ENCODE measurements around the gene ZNF816. TPM values are rescaled to one million over a fixed set of nuclear protein-coding genes. Genes with fewer than 3 reads are reported as not detected.

Gene ZNF816
- total and polyA plus RNA-seq, 2 of the 8 experiments (the other 6 are each of a cell fraction or from before 2014, with no cell fraction given): 2.7 to 13.2 TPM

DNA sequence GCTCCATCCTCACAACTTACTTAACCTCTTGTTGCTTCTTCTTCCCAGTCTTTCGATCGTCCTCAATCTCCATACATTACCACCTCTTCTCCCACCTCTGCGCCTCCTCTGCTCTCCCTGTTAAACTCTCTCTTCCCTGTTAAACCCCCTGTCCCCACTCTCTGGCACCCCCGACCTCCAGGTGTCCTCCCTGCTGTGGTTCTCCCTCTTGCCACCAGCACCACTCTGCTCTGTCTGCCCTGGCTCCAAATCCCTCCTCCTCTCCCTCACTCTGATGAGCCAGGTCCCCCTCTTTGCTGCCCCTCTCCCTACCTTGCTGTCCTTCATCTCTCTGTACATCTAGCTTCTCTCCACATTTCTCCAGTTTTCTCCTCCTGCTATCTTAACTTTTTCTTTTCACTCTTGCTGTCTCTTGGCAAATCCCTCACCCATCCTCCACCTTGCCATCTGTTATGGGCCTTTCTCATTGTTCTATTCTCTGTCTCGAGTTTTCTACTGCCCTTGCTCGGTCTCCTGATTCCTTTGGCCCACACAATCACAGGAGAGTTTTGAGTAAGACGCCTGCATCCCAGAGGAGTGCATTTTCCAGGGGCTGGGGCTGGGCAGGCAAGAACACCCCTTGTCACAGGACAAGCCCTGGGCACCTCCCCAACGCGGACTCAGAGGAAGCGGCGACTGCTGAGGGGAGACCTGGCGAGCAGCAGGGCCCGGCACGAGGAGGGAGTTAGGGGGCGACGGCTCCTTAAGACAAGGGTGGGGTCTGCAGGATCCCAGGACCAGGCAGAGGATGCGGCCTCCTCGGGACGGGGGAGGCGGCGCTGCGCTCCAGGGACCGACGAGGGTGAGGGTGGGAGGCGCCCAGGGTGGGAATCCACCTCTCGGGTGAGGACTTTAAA is 29.7 kb upstream of the ZNF816 start:
- Histone ChIP-seq H3K36me3 (ENCODE audit: control insufficient read depth in 2 of 4, insufficient read depth in 4 of 4, low read length in 3 of 4) (no peaks in the 10 kb centered on the region), H4K91ac (replicated peaks; ENCODE audit: insufficient read length, low read length) (no peak overlapping the region), H3K9me3 (ENCODE audit: insufficient read depth in 2 of 2, low read depth in 1 of 2, low read length in 1 of 2) (no peaks in the 10 kb centered on the region; a peak in 1 of 4 replicates), H4K20me1 (replicated peaks in 1 of 2; ENCODE audit: control insufficient read depth in 1 of 2, insufficient read depth in 2 of 2, low read length in 2 of 2) (no peaks in the 10 kb centered on the region), H3K23me2 (ENCODE audit: low read depth, low read length) (peaks cover 9% of the 10 kb centered on the region), H3K9ac (replicated peaks in 1 of 4; ENCODE audit: extremely low read depth in 1 of 4, low read depth in 3 of 4, low read length in 3 of 4) (no peak overlapping the region), H3K27me3 (replicated peaks in 1 of 4; ENCODE audit: control insufficient read depth in 3 of 4, extremely low read depth in 1 of 4, insufficient read depth in 3 of 4, low read length in 3 of 4) (peaks cover 3 to 16% (median 14%) of the 10 kb centered on the region in 4 experiments), H3K79me2 (ENCODE audit: control insufficient read depth in 1 of 2, insufficient read depth in 2 of 2, low read length in 2 of 2) (no peaks in the 10 kb centered on the region), H4K8ac (ENCODE audit: extremely low read depth, insufficient read depth, low read length) (peak overlapping the region; percentile 64; the same call in 1 of the 2 replicates), H3K4ac (replicated peaks; ENCODE audit: insufficient read length, low read depth, low read length) (no peak overlapping the region), H3K23ac (ENCODE audit: insufficient read length) (no peak overlapping the region), H3K18ac (ENCODE audit: extremely low read depth, low read length) (peak overlapping the region; percentile 4; the same call in 1 of the 2 replicates), H3K4me3 (ENCODE audit: extremely low read depth in 1 of 4, insufficient read depth in 2 of 4, low read depth in 3 of 4, low read length in 4 of 4) (peak overlapping the region; percentile 40 to 62 (median 51)), H2BK15ac (ENCODE audit: low read length) (0 out of 2 replicates have a peak overlapping the region, but pooled peaks have one; percentile 29), H2BK120ac (replicated peaks; ENCODE audit: low read depth, low read length) (no peak overlapping the region), H2BK20ac (ENCODE audit: low read length) (no peak overlapping the region), H2AFZ (ENCODE audit: low read length) (no peak overlapping the region), H2AK5ac (ENCODE audit: low read depth, low read length) (peak overlapping the region; percentile 75; the same call in 1 of the 2 replicates), H3K4me1 (replicated peaks in 1 of 4; ENCODE audit: control insufficient read depth in 3 of 4, insufficient read depth in 4 of 4, low read length in 3 of 4) (peaks cover 0 to 7% (median 2%) of the 10 kb centered on the region in 4 experiments; a peak in 2 of 7 replicates), H3K56ac (replicated peaks; ENCODE audit: insufficient read length, low read depth, low read length) (no peak overlapping the region), H3K14ac (ENCODE audit: insufficient read length) (no peak overlapping the region), H4K5ac (ENCODE audit: insufficient read length, low read depth, low read length) (no peak overlapping the region), H3K27ac (ENCODE audit: low read depth, low read length) (no peak overlapping the region), H2BK5ac (ENCODE audit: low read depth, low read length) (no peak overlapping the region), H3K79me1 (ENCODE audit: low read depth, low read length) (no peaks in the 10 kb centered on the region), H2BK12ac (ENCODE audit: low read depth, low read length) (no peak overlapping the region), H3K4me2 (ENCODE audit: insufficient read depth in 1 of 2, low read depth in 2 of 2, low read length in 2 of 2) (peak overlapping the region; percentile 66 to 81)
- FAIRE-seq (no peak), DNase-seq (ENCODE audit: low read depth in 1 of 2, low spot score in 2 of 2) (peak in 1 of 2 experiments; percentile 57)
- ChIA-PET POLR2A (ENCODE audit: partially characterized antibody) (no interaction called here), CTCF (ENCODE audit: partially characterized antibody) (no interaction called here)
- 22 to 100% methylated on average over 3 to 26 of the region's 26 CpGs for WGBS, 2 experiments (ENCODE audit: extremely low coverage in 1 of 2, insufficient coverage in 1 of 2, insufficient read length in 1 of 2, insufficient replicate concordance in 2 of 2, low coverage in 1 of 2, low lambda C conversion rate in 2 of 2, missing lambda C conversion rate in 1 of 2)
- TF ChIP-seq KDM4A (IDR thresholded peaks at IDR 0.05; ENCODE audit: low read depth, low read length, severe bottlenecking) (peak; percentile 43), EZH2 (IDR thresholded peaks at IDR 0.05; ENCODE audit: low read depth, low read length, severe bottlenecking) (peak; percentile 32), RAD21 (IDR thresholded peaks at IDR 0.05 in 1 of 2, conservative IDR thresholded peaks at IDR 0.05 in 1 of 2; ENCODE audit: low read depth in 2 of 2, low read length in 2 of 2) (no peak), SAP30 (IDR thresholded peaks at IDR 0.05; ENCODE audit: insufficient read depth, insufficient replicate concordance, low read length) (no peak), EP300 (IDR thresholded peaks at IDR 0.05; ENCODE audit: borderline replicate concordance in 1 of 2, low read depth in 2 of 2, low read length in 2 of 2) (no peak), RXRA (IDR thresholded peaks at IDR 0.05; ENCODE audit: insufficient read depth, low read depth, low read length) (no peak), CEBPB (IDR thresholded peaks at IDR 0.05; ENCODE audit: low read depth, low read length) (no peak)
- TF ChIP-seq, protein P1, sequence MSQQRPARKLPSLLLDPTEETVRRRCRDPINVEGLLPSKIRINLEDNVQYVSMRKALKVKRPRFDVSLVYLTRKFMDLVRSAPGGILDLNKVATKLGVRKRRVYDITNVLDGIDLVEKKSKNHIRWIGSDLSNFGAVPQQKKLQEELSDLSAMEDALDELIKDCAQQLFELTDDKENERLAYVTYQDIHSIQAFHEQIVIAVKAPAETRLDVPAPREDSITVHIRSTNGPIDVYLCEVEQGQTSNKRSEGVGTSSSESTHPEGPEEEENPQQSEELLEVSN (IDR thresholded peaks at IDR 0.05): peak; percentile 80
- TF ChIP-seq, protein P2, sequence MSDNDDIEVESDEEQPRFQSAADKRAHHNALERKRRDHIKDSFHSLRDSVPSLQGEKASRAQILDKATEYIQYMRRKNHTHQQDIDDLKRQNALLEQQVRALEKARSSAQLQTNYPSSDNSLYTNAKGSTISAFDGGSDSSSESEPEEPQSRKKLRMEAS (IDR thresholded peaks at IDR 0.05): peak; percentile 87

Measured in H1 (cell line).